Measurements from ENCODE around the gene LCP1. TPM values are rescaled to one million over a fixed set of nuclear protein-coding genes. Genes with fewer than 3 reads are reported as not detected.

Gene LCP1
- total and polyA plus RNA-seq, 2 of the 13 experiments (the other 11 are each of a cell fraction or from before 2014, with no cell fraction given) = 1.6 TPM

- TF ChIP-seq FOXK1 (CRISPR knock-in tag; IDR thresholded peaks at IDR 0.05; ENCODE audit: borderline replicate concordance, low read depth) (0 out of 2 replicates have a peak, but pooled peaks have one; percentile 15), ZNF296 (CRISPR knock-in tag; conservative IDR thresholded peaks at IDR 0.05) (no peak), KDM1A (CRISPR knock-in tag; IDR thresholded peaks at IDR 0.05) (no peak), RARG (CRISPR knock-in tag; IDR thresholded peaks at IDR 0.05; ENCODE audit: low read depth) (no peak), MYPOP (CRISPR knock-in tag; IDR thresholded peaks at IDR 0.05) (no peak), ZFP36L2 (CRISPR knock-in tag; IDR thresholded peaks at IDR 0.05) (no peak), SETDB1 (CRISPR knock-in tag; IDR thresholded peaks at IDR 0.05; ENCODE audit: borderline replicate concordance) (no peak), REL (CRISPR knock-in tag; conservative IDR thresholded peaks at IDR 0.05) (no peak), EZH2 (conservative IDR thresholded peaks at IDR 0.05; ENCODE audit: low read depth, low read length) (no peak), AHDC1 (CRISPR knock-in tag; IDR thresholded peaks at IDR 0.05; ENCODE audit: borderline replicate concordance) (no peak), SALL1 (CRISPR knock-in tag; IDR thresholded peaks at IDR 0.05) (no peak), ZNF512B (CRISPR knock-in tag; IDR thresholded peaks at IDR 0.05; ENCODE audit: borderline replicate concordance) (no peak), ZNF704 (CRISPR knock-in tag; IDR thresholded peaks at IDR 0.05; ENCODE audit: borderline replicate concordance) (no peak), MEIS1 (CRISPR knock-in tag; IDR thresholded peaks at IDR 0.05; ENCODE audit: borderline replicate concordance) (no peak), GATAD2A (CRISPR knock-in tag; IDR thresholded peaks at IDR 0.05) (peak; percentile 54), SMC3 (IDR thresholded peaks at IDR 0.05; ENCODE audit: low read length) (peak; percentile 98), GPN1 (CRISPR knock-in tag; IDR thresholded peaks at IDR 0.05; ENCODE audit: borderline replicate concordance) (no peak), SRSF9 (IDR thresholded peaks at IDR 0.05; ENCODE audit: borderline replicate concordance, insufficient read depth, low read depth, low read length, poor library complexity, severe bottlenecking) (no peak)
These were observed 55.2 kb downstream of the LCP1 start (continued) for GRCh38 chr13:46126552-46127357.
